Activated naive CD4-positive, alpha-beta T cell treated with anti-CD3 and anti-CD28 coated beads, Interleukin-2, amount 10 ng/mL, durations not matched to agents 7 days and 5 days (primary cell): ENCODE measurements around the gene SOCS3.

Experiments used
- CTCF ChIA-PET: fragments of 350-600 bp; sonication (Branson Sonifier 250); formaldehyde crosslinking; loops from one replicate; lab custom pipeline; 2021; ENCODE audit warnings: antibody characterized with exemption; lab: Charles Lee
- DNase-seq: peaks from one replicate; pipeline ENCODE4 v3.0.0-alpha.2; 2020
- H3K27ac Mint-ChIP-seq: one replicate; pipeline ENCODE4 v1.8.0; 2021; ENCODE audit warnings: mild to moderate bottlenecking, moderate library complexity, mixed read lengths
- H3K27me3 Mint-ChIP-seq: one replicate; pipeline ENCODE4 v1.8.0; 2021; ENCODE audit warnings: mild to moderate bottlenecking, mixed read lengths
- H3K36me3 Mint-ChIP-seq: one replicate; pipeline ENCODE4 v1.8.0; 2021; ENCODE audit warnings: mixed read lengths
- H3K4me1 Mint-ChIP-seq: one replicate; pipeline ENCODE4 v1.8.0; 2021; ENCODE audit warnings: mixed read lengths
- H3K4me3 Mint-ChIP-seq: one replicate; pipeline ENCODE4 v1.8.0; 2021; ENCODE audit warnings: mild to moderate bottlenecking, moderate library complexity, mixed read lengths
- H3K9me3 Mint-ChIP-seq: one replicate; pipeline ENCODE4 v1.8.0; 2021; ENCODE audit warnings: mixed read lengths

The SOCS3 gene

DNA sequence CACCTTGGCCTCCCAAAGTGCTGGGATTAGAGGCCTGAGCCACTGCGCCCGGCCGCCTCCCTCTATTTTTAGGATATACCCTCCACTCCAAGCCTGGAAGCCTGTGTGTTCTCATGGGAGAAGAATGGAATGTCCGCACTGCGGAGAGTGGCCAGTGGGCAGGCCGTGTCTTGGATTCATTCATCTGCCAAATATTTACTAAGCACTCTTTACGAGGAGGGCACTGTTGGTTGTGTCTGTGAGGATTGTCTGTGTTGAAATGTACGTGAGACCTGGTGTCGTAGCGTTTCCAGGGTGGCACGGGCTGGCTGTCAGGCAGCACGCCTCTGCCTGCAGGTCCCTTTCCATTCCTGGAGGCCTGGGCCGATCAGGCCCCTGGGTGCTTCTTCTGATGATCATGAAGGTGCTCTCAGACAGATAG lies 37.8 kb upstream of the SOCS3 start:
- H3K27me3 Mint-ChIP-seq: no peaks in the 10 kb centered on the region
- no peaks in the 10 kb centered on the region for H3K9me3 Mint-ChIP-seq
- H3K4me1 Mint-ChIP-seq: no peaks in the 10 kb centered on the region
- peaks cover 70% of the 10 kb centered on the region for H3K36me3 Mint-ChIP-seq
- no peak overlapping the region for H3K27ac Mint-ChIP-seq
- CTCF ChIA-PET: interaction anchor here (1.5 kb wide), 1 partner anchor 24 kb away, joined by 6 read pairs; no protein-coding TSS in a partner anchor
- no peak for DNase-seq
- no peak overlapping the region for H3K4me3 Mint-ChIP-seq

DNA sequence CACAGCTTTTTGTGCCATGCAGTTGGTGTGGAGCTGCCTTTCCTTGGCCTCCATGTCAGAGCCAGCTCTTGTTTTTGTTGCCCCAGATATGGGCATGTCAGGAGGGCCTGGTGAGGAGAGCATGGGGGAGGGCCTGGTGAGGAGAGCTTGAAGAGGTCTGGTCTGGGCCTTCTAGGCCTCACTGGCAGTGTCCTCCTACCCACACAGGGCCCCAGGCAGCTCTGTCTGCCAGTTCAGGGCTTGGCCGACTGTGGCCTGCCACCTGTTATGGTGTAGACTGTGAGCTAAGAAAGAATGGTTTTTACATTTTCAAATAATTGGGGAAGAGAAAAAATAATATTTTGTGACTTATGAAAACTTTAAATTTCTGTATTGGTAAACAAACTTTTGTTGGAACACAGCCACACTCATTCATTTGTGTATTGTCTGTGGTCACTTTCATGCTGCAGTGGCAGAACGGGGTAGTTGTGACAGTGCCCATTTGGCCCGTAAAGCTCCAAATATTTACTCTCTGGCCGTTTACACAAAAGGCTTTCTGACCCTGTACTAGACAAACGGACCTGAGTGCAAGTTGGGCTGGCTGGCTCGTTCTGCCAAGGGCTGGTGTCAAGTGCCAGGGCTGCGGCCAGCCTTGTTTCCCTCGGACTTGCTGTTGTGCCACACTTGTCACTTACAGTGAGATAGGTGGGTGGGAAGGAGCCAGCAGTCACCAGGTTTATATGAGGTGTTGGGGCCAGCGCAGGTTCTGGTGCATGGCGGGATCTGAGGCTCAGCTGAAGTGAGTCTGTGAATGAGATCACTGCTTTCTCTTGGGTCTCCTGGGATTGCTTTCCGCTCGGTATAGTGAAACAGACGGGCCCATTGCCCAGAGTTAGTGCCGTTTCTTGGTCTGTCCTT lies 36.8 kb upstream of the SOCS3 start:
- CTCF ChIA-PET: interaction anchor here (1.5 kb wide), 1 partner anchor 25 kb away, joined by 6 read pairs; no protein-coding TSS in a partner anchor
- no peak for DNase-seq
- Mint-ChIP-seq H3K4me1 (peaks cover 3% of the 10 kb centered on the region), H3K4me3 (no peak overlapping the region), H3K27me3 (no peaks in the 10 kb centered on the region), H3K27ac (no peak overlapping the region), H3K36me3 (peaks cover 69% of the 10 kb centered on the region), H3K9me3 (no peaks in the 10 kb centered on the region)

DNA sequence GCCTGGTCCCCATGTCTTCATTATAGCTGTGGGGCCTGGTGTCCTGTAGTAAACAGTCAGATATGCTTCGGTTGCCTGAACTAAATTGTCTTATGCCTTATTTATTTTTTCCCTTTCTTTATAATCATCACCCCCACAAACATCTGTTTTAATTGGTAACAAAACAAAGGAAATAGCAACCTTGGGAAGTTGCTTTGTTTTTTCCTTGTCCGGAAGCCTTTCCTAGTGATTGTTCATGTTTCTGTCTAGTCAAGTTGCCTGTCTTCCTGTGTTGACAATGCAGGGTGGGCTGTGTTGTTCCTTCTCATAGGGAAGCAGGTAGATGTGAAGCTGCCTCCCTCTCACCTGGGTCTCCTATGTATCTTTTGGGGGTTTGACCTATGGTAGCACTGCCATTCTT lies 35.3 kb upstream of the SOCS3 start:
- Mint-ChIP-seq H3K27ac (no peak overlapping the region), H3K9me3 (no peaks in the 10 kb centered on the region), H3K27me3 (no peaks in the 10 kb centered on the region), H3K4me3 (no peak overlapping the region), H3K36me3 (peaks cover 63% of the 10 kb centered on the region), H3K4me1 (peaks cover 14% of the 10 kb centered on the region)
- CTCF ChIA-PET: interaction anchor here (0.6 kb wide), 1 partner anchor 12 kb away, joined by 3 read pairs; no protein-coding TSS in a partner anchor
- DNase-seq: no peak

DNA sequence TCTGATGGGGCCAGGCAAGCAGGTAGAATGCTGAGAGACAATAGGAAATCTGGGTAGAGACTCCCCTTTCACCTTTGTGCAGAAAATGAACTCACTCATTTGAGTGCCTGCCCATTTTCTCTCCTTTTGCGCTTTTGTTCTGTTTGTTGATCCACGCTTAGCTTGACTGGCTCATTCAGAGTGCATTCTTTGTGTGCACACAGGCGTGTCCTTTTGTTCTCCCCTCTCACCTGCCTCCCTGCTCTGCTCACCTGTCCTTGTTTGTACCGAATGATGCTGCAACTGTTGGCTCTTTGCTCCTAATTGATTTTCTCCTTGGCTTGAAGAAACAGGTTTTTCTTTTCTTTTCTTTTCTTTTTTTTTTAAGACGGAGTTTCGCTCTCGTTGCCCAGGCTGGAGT lies 34.3 kb upstream of the SOCS3 start:
- peaks cover 23% of the 10 kb centered on the region for H3K4me1 Mint-ChIP-seq

DNA sequence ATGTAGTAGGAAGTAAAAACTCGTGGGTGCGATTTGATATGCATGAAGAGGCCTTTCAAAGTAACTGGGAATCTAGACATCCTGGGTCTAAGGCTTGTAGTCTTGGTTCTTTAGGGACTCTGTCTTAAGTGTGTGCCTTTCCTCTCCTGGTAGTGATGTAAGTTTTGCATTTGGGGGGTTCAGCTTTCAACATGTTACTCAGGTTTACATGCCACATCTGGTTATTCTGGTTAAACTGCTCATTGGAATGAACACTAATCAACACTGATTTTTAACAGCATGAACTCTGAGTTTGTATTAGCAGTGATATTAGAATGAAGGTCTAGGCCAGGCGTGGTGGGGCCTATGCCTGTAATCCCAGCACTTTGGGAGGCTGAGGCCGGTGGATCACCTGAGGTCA lies 33.7 kb upstream of the SOCS3 start:
- H3K4me1 Mint-ChIP-seq: peaks cover 29% of the 10 kb centered on the region
- CTCF ChIA-PET: no interaction called here
- no peaks in the 10 kb centered on the region for H3K27me3 Mint-ChIP-seq
- H3K9me3 Mint-ChIP-seq: no peaks in the 10 kb centered on the region
- H3K36me3 Mint-ChIP-seq: peaks cover 53% of the 10 kb centered on the region
- no peak overlapping the region for H3K4me3 Mint-ChIP-seq
- H3K27ac Mint-ChIP-seq: no peak overlapping the region
- no peak for DNase-seq

More for the DNA sequence above, 34.3 kb upstream of the SOCS3 start:
- no peaks in the 10 kb centered on the region for H3K27me3 Mint-ChIP-seq
- no peak overlapping the region for H3K27ac Mint-ChIP-seq
- DNase-seq: no peak
- H3K36me3 Mint-ChIP-seq: peaks cover 56% of the 10 kb centered on the region
- CTCF ChIA-PET: no interaction called here
- no peaks in the 10 kb centered on the region for H3K9me3 Mint-ChIP-seq
- H3K4me3 Mint-ChIP-seq: no peak overlapping the region

DNA sequence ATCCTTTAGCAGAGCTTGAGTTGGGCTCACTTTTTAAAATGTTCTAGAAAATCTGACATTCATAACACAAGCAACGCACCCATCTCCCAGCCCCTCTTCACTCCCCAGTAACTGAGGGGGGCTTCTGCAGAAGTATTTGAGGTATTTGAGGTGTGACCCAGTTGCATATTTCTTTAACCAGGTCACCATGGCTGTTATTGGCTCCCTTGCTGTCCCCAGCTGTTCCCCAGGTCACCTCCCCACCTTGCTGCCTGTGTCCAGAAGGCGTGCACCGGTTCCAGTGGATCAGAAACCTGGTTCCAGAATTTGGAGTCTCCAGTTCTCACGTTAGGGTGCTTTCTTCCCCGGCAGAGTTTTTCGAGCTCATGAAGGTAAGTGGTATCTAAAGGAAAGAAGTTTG lies 32.4 kb upstream of the SOCS3 start:
- Mint-ChIP-seq H3K36me3 (peaks cover 47% of the 10 kb centered on the region), H3K27me3 (no peaks in the 10 kb centered on the region), H3K9me3 (no peaks in the 10 kb centered on the region), H3K27ac (no peak overlapping the region), H3K4me3 (no peak overlapping the region), H3K4me1 (peaks cover 40% of the 10 kb centered on the region)
- no peak for DNase-seq
- CTCF ChIA-PET: interaction anchor here (0.6 to 1.3 kb wide), 3 partner anchors 29 to 316 kb away, joined by 3 to 5 read pairs (median 3); no protein-coding TSS in a partner anchor

DNA sequence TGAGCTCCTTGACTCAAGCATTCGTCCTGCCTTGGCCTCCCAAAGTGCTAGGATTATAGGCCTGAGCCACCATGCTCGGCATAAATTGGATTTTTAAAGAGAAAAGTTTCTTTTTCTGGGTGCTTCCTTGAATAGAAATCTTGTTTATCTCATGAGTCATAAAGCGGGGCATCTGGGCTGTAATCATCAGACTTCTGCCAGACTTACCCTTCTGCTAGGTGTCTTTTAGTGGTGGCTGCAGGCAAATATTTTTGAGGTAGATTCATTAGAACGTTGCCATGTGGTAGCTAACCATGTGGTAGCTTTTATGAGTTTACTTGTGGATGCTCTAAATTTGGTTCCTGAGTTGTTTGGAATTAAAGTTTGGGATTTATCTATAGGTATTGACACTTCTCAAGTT lies 32.0 kb upstream of the SOCS3 start:
- no peak overlapping the region for H3K4me3 Mint-ChIP-seq
- peaks cover 42% of the 10 kb centered on the region for H3K4me1 Mint-ChIP-seq
- H3K36me3 Mint-ChIP-seq: peaks cover 44% of the 10 kb centered on the region
- H3K9me3 Mint-ChIP-seq: no peaks in the 10 kb centered on the region
- no peaks in the 10 kb centered on the region for H3K27me3 Mint-ChIP-seq
- DNase-seq: no peak
- H3K27ac Mint-ChIP-seq: no peak overlapping the region
- CTCF ChIA-PET: interaction anchor here (0.9 to 1.3 kb wide), 2 partner anchors 30 to 31 kb away, joined by 3 to 5 read pairs; no protein-coding TSS in a partner anchor

DNA sequence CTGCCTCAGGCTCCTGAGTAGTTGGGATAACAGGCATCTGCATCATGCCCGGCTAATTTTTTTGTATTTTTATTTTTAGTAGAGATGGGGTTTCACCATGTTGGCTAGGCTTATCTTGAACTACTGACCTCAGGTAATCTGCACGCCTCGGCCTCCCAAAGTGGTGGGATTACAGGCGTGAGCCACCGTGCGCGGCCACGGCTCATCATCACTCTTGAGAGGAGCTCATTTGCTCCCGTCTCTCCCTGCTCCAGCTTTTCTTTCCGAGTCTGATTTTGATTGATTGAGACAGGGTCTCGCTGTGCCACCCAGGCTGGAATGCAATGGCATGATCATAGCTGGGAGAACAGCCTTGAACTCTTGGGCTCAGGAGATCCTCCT lies 31.2 kb upstream of the SOCS3 start:
- H3K27me3 Mint-ChIP-seq: no peaks in the 10 kb centered on the region
- H3K36me3 Mint-ChIP-seq: peaks cover 43% of the 10 kb centered on the region
- H3K27ac Mint-ChIP-seq: peak overlapping the region; percentile 64
- no peaks in the 10 kb centered on the region for H3K9me3 Mint-ChIP-seq
- no peak overlapping the region for H3K4me3 Mint-ChIP-seq
- DNase-seq: no peak
- CTCF ChIA-PET: interaction anchor here (1.1 kb wide), 1 partner anchor 30 kb away, joined by 4 read pairs; no protein-coding TSS in a partner anchor
- peaks cover 50% of the 10 kb centered on the region for H3K4me1 Mint-ChIP-seq

DNA sequence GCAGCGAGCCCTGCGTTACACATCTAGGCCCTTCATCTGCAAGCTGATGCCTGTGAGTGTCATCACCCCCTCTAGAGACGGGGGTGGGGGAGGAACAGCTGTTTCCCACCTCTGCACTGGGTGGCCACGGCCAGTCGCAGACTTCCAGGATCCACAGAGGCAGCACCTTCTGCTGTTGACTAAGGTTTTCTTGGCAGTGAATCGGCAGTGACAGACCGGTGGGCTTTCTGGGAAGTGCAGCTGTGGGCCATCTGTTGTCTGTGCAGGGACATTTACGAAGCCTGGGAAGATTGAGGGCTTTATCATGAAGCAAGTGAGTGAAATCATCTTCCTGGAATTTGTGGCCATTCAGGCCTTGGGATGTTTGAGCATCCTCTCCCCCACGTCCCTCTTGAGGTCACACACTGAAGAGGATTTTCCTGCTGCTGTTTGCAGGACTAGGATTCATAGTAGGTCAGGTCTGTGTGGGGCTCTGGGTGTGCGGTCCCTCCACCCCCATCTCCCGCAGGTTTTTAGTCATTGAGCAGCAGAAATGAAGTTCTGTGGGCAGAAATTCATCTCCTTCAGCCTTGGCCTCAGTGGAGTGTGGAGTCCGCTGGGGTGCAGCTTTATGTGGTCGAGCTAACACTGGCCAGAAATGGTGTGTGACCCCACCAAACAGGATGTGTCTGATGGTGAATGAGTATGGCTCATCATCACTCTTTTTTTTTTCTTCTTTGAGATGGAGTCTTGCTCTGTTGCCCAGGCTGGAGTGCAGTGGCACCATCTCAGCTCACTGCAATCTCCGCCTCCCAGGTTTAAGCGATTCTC lies 30.6 kb upstream of the SOCS3 start:
- Mint-ChIP-seq H3K4me1 (peaks cover 56% of the 10 kb centered on the region), H3K36me3 (peaks cover 40% of the 10 kb centered on the region)

DNA sequence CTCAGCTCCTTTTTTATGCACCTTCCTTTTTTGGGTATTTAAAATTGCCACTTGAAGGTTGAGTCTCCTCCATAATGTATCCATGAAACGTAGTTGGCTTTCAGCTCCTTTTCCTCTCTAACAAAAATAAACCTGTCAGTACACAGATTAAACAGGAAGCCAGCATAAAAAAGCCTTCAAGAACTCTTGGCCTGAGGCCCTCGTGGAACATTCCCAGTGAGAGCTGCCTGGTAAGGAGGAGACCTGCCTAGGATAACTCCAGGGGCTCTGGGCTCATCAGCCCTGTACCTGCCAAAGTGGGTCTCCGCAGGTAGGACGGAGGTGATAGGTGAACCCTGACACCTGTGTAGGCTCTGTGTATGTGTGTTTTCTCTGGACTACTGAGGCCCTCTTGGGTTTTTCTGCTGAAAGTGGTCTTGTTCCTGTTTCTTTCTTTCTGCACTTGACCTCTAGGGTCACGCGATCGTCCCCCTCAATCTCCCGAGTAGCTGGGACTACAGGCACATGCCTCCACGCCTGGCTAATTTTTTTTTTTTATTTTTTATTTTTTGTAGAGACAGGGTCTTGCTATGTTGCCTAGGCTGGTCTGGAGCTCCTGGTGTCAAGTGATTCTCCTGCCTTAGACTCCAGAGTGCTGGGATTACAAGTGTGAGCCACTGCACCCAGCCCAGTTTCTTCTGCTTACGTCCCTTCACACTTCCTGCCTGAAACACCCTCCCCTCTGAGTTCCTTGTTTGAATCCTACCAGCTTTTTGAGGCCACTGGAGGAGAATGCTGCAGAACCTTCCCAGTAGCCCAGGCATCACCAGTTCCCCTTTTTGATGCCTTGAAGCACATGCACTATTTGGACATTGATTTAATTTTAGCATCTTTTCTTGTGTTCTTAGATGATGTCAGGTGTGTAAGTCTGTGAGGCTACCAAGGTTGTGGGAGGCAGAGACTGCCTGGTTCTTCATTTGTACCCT lies 28.4 kb upstream of the SOCS3 start:
- peak; percentile 34 for DNase-seq
- H3K27me3 Mint-ChIP-seq: no peaks in the 10 kb centered on the region
- peaks cover 31% of the 10 kb centered on the region for H3K36me3 Mint-ChIP-seq
- peak overlapping the region; percentile 97 for H3K27ac Mint-ChIP-seq
- peaks cover 78% of the 10 kb centered on the region for H3K4me1 Mint-ChIP-seq
- CTCF ChIA-PET: interaction anchor here (1.1 to 1.3 kb wide), 2 partner anchors 9 to 24 kb away, joined by 4 read pairs; no protein-coding TSS in a partner anchor
- H3K9me3 Mint-ChIP-seq: no peaks in the 10 kb centered on the region
- peak overlapping the region; percentile 54 for H3K4me3 Mint-ChIP-seq

More for the DNA sequence above, 30.6 kb upstream of the SOCS3 start:
- DNase-seq: no peak
- H3K27ac Mint-ChIP-seq: peak overlapping the region; percentile 28
- no peaks in the 10 kb centered on the region for H3K9me3 Mint-ChIP-seq
- no peak overlapping the region for H3K4me3 Mint-ChIP-seq
- CTCF ChIA-PET: interaction anchor here (0.9 to 1.1 kb wide), 3 partner anchors 16 to 30 kb away, joined by 3 to 4 read pairs (median 3); no protein-coding TSS in a partner anchor
- H3K27me3 Mint-ChIP-seq: no peaks in the 10 kb centered on the region

DNA sequence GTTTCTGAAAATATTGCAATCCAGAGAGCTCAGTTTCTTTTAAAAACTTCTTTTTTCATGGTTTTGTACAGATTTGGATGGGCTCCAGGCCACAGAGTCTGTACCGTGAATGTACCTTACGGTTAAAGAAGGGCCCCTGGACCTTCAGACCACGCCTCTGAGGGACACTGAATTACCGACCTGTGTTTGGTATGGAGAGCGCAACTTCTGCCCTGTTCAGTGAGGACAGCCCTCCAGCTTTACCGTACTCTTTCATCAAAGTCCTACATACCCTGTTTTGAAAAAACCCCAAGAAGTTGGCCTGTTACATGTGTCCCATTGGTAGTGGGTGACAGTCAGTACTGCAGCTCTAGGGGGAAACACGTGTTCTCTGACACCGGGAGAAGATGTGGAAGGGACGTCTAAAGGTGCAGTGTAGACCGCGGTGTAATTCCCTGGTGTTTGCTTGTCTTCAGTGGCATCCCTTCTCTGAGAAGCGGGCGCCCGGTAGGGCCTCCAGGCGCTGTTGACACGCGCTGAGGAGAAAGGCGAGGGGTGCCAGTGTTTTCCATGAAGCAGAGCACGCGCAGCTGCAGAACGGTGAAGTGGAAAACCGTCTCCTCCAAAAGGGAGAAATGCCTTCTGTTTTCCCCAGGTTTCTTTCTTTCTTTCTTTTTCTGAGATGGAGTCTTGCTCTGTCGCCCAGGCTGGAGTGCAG lies 24.8 kb upstream of the SOCS3 start:
- CTCF ChIA-PET: interaction anchor here (1.1 to 2.0 kb wide), 3 partner anchors 11 to 32 kb away, joined by 4 to 5 read pairs (median 5); no protein-coding TSS in a partner anchor
- Mint-ChIP-seq H3K27ac (peak overlapping the region; percentile 97), H3K27me3 (no peaks in the 10 kb centered on the region), H3K9me3 (no peaks in the 10 kb centered on the region), H3K4me3 (peak overlapping the region; percentile 61), H3K36me3 (peaks cover 39% of the 10 kb centered on the region), H3K4me1 (peaks cover 91% of the 10 kb centered on the region)
- no peak for DNase-seq

DNA sequence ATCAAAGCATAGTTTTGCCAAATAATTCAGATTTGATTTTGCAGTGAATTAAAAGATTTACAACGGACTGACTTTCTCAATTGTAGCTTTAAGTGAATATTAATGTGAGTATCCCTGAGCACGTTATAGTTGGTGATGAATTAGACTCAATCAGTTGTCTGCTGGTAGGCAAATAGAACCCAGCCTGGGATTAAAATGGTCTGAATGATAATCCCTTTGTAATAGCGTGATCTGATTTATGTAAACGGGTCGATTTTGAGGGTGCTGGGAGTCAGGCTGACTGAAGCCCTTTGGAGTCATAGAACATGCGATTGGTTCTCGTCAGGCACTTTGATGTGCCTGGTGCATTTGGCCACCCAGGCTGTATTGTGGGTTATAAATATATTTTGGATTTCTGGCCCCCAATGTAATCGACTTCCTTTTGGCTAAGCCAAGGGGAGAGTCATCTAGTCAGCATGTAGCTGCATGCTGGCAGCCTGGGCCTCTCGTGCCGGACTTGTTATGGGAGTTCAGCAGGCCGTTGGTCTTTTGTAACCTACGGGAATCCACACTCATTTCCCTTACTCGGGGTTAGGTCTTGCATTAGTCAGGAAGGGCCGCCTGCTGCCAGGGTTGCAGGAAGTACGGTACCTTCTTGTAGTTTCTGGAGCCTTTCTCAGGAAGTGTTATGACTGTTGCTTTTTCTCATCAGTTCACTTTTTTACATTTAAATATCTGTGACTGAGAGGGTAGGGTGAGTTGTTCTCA lies 24.0 kb upstream of the SOCS3 start:
- CTCF ChIA-PET: interaction anchor here (1.1 to 2.0 kb wide), 3 partner anchors 10 to 33 kb away, joined by 4 to 5 read pairs (median 5); no protein-coding TSS in a partner anchor
- Mint-ChIP-seq H3K4me1 (peaks cover 91% of the 10 kb centered on the region), H3K27me3 (no peaks in the 10 kb centered on the region), H3K9me3 (no peaks in the 10 kb centered on the region), H3K36me3 (peaks cover 44% of the 10 kb centered on the region), H3K4me3 (peak overlapping the region; percentile 61), H3K27ac (peak overlapping the region; percentile 97)
- DNase-seq: peak; percentile 52
